Kidney epithelial cell (primary cell): ENCODE results near the gene ARSJ. TPM values are rescaled to one million over a fixed set of nuclear protein-coding genes. Genes with fewer than 3 reads are reported as not detected.

Experiments
- DNase-seq: peaks from one replicate; pipeline ENCODE4 v3.0.0-alpha.2; 2010; ENCODE audit warnings: low read depth
- H3K27me3 ChIP-seq: 2 replicates; pipeline ENCODE4 v1.6.0; 2011; ENCODE audit warnings: low read length; ENCODE audit not compliant: control insufficient read depth, insufficient read depth
- H3K36me3 ChIP-seq: 2 replicates; pipeline ENCODE4 v1.5.1; 2011; ENCODE audit warnings: low read length; ENCODE audit not compliant: control insufficient read depth, insufficient read depth
- H3K4me3 ChIP-seq: 2 replicates; pipeline ENCODE4 v1.5.1; 2011; ENCODE audit warnings: low read depth, mild to moderate bottlenecking, control low read depth, low read length
- total RNA-seq: library from RNA; depleted of rRNA; stranded (reverse); fragments of >200 nt; gene quantifications from 2 replicates; pipeline ENCODE4 v1.2.3, GENCODE V29; 2015
- TF ChIP-seq, protein P1 (sequence below): IDR thresholded peaks from 2 replicates; pipeline ENCODE4 v1.5.1; 2011; ENCODE audit warnings: mild to moderate bottlenecking, moderate library complexity, low read length, control low read depth, inconsistent platforms; ENCODE audit not compliant: insufficient read depth, poor library complexity, severe bottlenecking

ARSJ gene
- total RNA-seq, 1 donor from 2014 or later: 13.8 TPM

DNA sequence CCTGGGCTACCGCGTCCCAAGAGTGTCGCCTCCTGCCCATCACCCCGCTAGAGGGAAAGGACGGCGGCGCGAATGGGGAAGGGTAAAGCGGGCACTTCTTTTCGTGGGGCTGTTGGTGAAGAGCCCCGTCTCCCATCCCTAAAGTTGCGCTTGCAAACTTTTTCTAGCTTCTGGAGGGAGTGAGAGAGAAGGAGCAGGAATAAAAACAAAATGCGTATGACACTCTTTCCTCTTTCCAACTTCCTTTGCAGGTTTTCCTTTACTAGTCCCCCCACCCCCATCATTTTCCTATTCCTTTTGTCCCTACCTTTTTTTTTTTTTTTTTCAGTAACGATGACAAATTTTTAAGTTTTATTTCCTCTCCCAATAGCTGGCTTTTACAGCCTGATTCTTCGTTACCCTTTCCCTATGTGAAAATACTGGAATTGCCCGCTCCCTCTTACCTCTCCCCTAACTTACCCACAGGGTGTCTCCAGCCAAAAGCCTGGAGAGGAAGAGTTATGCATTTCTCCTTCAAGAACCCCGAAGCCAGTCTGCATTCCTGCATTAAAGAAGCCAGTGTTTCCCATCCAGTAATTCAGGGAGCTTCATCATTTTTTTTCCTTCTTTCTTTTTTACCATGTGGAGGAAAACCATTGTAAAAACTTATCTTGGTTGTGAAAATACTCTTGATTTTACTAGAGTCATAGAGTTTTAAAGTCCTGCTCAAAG lies 613 bp upstream of the ARSJ start:
- Histone ChIP-seq H3K36me3 (no peaks in the 10 kb centered on the region), H3K27me3 (no peaks in the 10 kb centered on the region), H3K4me3 (peak overlapping the region; percentile 75)
- TF ChIP-seq, protein P1, sequence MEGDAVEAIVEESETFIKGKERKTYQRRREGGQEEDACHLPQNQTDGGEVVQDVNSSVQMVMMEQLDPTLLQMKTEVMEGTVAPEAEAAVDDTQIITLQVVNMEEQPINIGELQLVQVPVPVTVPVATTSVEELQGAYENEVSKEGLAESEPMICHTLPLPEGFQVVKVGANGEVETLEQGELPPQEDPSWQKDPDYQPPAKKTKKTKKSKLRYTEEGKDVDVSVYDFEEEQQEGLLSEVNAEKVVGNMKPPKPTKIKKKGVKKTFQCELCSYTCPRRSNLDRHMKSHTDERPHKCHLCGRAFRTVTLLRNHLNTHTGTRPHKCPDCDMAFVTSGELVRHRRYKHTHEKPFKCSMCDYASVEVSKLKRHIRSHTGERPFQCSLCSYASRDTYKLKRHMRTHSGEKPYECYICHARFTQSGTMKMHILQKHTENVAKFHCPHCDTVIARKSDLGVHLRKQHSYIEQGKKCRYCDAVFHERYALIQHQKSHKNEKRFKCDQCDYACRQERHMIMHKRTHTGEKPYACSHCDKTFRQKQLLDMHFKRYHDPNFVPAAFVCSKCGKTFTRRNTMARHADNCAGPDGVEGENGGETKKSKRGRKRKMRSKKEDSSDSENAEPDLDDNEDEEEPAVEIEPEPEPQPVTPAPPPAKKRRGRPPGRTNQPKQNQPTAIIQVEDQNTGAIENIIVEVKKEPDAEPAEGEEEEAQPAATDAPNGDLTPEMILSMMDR: no peak
- DNase-seq: no peak

DNA sequence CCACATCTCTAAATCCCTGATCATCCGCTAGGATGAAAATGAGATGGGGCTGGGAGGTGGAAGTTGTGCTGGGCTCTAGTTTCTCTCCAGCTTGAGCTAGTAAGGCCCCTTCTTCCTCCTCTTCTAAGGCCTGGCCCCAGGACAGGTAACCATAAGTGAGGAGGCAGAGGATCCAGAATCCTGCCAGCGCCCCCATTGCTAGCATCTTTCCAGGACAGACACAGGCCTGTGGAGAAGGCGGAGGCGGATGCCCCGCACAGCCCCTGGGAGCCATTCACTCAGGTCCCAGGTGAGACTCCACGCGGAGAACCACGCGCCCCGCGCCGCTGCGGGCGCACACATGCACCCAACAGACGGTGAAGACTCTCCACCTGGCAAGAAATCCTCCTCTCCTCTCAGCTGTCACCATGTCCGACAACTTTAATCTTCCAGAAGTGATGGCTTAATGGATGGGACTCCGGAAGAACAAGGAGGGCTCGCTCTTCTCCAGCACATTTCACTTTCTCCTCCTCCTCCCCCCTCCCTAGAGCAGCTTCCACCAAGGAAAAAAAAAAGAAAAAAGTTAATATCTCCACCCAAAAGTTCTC lies 793 bp downstream of the ARSJ start:
- DNase-seq: no peak
- H3K4me3 ChIP-seq: peak overlapping the region; percentile 75
- no peaks in the 10 kb centered on the region for H3K36me3 ChIP-seq
- TF ChIP-seq, protein P1: no peak
- no peaks in the 10 kb centered on the region for H3K27me3 ChIP-seq

DNA sequence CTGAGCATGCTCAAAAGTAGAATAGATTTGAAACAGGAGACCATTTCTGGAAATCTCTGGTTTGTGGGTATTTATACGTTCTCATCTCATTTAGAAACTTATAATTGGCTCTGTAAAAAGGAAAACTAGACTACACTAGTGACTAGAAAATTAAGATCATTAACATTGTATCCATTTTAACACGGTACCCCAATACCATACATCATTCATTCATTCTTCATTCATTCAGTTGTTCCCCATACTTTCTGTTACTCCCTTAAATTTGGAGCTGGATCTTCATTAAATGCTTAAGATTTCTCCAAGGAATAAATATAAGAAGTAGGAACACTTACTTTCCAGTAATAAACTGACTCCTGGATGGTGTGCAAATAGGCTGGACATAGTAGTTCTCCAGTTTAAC lies 1.3 kb downstream of the ARSJ start:
- TF ChIP-seq, protein P1: no peak
- H3K27me3 ChIP-seq: no peaks in the 10 kb centered on the region
- peak overlapping the region; percentile 75 for H3K4me3 ChIP-seq
- H3K36me3 ChIP-seq: no peaks in the 10 kb centered on the region
- no peak for DNase-seq

DNA sequence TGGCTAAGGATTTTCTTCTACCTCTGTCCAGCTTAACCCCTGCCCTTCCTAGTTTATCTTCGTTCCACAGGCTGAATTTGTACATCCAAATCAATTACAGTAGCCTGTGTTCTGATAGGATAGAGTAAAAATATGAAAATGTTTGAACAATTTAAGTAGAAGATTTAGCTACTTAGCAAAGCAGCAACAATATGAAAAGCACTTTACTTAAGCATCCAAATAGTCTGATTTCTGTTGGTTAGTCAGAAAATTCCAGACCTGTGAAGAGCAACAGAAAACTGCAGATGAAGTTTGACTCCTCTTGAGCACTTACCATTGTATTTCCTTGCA lies 2.0 kb downstream of the ARSJ start:
- peak overlapping the region; percentile 75 for H3K4me3 ChIP-seq
- TF ChIP-seq, protein P1: no peak
- no peak for DNase-seq
- H3K36me3 ChIP-seq: no peaks in the 10 kb centered on the region
- no peaks in the 10 kb centered on the region for H3K27me3 ChIP-seq

DNA sequence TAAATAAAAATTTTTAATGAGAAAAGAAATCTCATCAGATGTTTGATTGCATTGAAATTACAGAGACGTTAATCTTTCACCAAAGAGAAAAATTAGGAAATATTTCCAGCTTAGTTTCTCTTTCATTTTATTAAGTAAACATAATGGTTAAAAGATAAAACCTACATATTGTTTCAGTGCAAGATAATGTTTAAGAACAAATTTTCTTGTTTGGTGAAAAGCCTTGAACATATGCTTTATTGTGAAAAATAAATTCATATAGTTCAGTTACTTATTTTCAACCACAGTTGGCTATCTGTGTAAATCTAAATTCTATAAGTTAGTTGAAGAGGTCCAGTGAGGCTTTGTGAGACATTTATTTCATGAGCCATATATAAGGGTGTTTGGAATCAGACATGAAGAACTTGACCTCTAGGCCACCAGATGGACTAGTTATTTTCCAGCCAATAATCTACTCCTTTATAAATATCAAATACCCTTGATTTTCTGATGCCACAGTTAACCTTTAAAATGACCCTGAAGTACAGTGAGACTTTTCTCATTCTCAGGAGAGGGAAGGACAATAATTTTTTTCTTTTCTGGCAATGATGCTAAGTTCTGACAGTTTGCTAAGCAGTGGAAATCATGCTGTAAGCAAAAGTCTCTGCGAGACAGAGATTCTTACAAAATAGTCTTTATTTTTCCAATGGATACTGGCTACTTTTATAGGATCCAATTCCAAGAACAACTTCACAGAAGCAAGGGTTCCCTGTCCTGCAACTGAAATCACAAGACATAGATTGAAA lies 2.5 kb downstream of the ARSJ start:
- Histone ChIP-seq H3K27me3 (no peaks in the 10 kb centered on the region), H3K36me3 (no peaks in the 10 kb centered on the region), H3K4me3 (peak overlapping the region; percentile 75)
- TF ChIP-seq, protein P1: no peak
- DNase-seq: no peak
